Keratinocyte (primary cell): ENCODE data around the gene REPIN1.

Experiments
- EZH2 ChIP-seq: IDR thresholded peaks from one replicate; pipeline ENCODE4 v1.6.1; 2012; ENCODE audit warnings: inconsistent platforms, mild to moderate bottlenecking, low read length, moderate library complexity
- TF ChIP-seq, protein P1 (sequence below), 3 experiments: IDR thresholded peaks in 1 of 3; conservative IDR thresholded peaks in 1 of 3; optimal IDR thresholded peaks in 1 of 3; 2 replicates in 2 of 3; 3 replicates in 1 of 3; pipeline versions ENCODE3 to v1.5.1; 2011; ENCODE audit warnings: low read length in 3 of 3, mild to moderate bottlenecking in 3 of 3, moderate library complexity in 2 of 3, control low read depth in 1 of 3, inconsistent platforms in 1 of 3; ENCODE audit not compliant: insufficient read depth in 2 of 3; ENCODE audit errors: extremely low read depth in 1 of 3

DNA sequence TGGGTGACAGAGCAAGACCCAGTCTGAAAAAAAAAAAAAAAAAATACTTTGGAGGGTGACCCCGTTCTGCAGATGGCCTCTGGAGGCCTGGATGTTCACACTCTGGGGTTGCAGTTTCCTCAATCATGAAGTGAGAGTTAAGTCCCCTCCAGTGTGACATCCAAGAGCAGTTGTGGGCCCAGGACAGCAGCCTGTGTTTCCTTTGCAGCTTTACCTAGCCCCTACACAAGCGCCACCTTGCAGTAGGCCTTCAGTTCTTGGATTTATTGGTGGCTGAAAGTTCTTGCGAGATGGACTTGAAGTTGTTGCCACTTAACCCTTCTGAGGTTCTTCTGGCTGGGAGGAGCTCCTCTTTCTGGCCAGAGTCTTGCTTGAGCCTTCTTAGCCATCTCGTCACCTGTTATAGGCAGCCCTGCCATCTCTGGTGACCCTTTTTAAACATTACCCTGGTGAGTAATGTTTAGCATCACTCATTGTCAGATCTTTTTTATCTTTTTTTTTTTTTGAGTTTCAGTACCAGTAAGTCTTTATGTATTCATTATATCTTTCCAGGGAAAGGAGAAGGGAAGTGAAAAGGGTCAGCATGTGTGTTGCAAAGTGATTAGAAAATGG is 41.9 kb upstream of the REPIN1 start:
- TF ChIP-seq, protein P1, sequence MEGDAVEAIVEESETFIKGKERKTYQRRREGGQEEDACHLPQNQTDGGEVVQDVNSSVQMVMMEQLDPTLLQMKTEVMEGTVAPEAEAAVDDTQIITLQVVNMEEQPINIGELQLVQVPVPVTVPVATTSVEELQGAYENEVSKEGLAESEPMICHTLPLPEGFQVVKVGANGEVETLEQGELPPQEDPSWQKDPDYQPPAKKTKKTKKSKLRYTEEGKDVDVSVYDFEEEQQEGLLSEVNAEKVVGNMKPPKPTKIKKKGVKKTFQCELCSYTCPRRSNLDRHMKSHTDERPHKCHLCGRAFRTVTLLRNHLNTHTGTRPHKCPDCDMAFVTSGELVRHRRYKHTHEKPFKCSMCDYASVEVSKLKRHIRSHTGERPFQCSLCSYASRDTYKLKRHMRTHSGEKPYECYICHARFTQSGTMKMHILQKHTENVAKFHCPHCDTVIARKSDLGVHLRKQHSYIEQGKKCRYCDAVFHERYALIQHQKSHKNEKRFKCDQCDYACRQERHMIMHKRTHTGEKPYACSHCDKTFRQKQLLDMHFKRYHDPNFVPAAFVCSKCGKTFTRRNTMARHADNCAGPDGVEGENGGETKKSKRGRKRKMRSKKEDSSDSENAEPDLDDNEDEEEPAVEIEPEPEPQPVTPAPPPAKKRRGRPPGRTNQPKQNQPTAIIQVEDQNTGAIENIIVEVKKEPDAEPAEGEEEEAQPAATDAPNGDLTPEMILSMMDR (optimal IDR thresholded peaks at IDR 0.05 in 1 of 3, IDR thresholded peaks at IDR 0.05 in 1 of 3, conservative IDR thresholded peaks at IDR 0.05 in 1 of 3; ENCODE audit: extremely low read depth in 1 of 3, insufficient read depth in 2 of 3, low read length in 3 of 3): no peak
- no peak for TF ChIP-seq EZH2
